B cell (primary cell): ENCODE results near the gene OFD1. TPM values are rescaled to one million over a fixed set of nuclear protein-coding genes. Genes with fewer than 3 reads are reported as not detected.

Experiments
- ATAC-seq: fragments of 200-7000 bp; cut with Tn5 transposase; one replicate; pipeline ENCODE4 v1.10.0; 2021; ENCODE audit warnings: low read depth, mild to moderate bottlenecking, moderate number of reproducible peaks, moderate library complexity
- CTCF ChIA-PET: fragments of 350-600 bp; sonication (Branson Sonifier 250); formaldehyde crosslinking; loops from one replicate; lab custom pipeline; 2021; ENCODE audit warnings: antibody characterized with exemption, inconsistent platforms; lab: Charles Lee
- POLR2A ChIA-PET: fragments of 350-600 bp; sonication (Branson Sonifier 250); formaldehyde crosslinking; loops from one replicate; lab custom pipeline; 2021; ENCODE audit warnings: antibody characterized with exemption; lab: Charles Lee
- DNase-seq: peaks from one replicate; pipeline ENCODE4 v3.0.0; 2013
- H2AFZ ChIP-seq: 2 replicates; pipeline ENCODE4 v1.6.1; 2012; ENCODE audit warnings: mild to moderate bottlenecking, low read depth, low read length; ENCODE audit not compliant: insufficient read depth, poor library complexity, severe bottlenecking
- H3K27ac ChIP-seq, 2 donors: 1 replicate in 1 of 2; 2 replicates in 1 of 2; pipeline ENCODE4 v1.5.1; 2012 to 2013; ENCODE audit warnings: low read length in 2 of 2, mild to moderate bottlenecking in 2 of 2, moderate library complexity in 1 of 2
- H3K27me3 ChIP-seq, 4 experiments: fragments of 200-600 bp in 1 of 4; sonication (generic) in 1 of 4; replicated peaks in 1 of 4; 1 replicate in 2 of 4; 2 replicates in 2 of 4; pipeline versions ENCODE4 v1.6.1 to v1.7.0; 2013 to 2016; ENCODE audit warnings: low read length in 3 of 4, mild to moderate bottlenecking in 2 of 4, mixed read lengths in 1 of 4, moderate library complexity in 1 of 4; ENCODE audit not compliant: insufficient read depth in 4 of 4, control insufficient read depth in 3 of 4; ENCODE audit errors: control extremely low read depth in 1 of 4
- H3K36me3 ChIP-seq, 2 experiments: replicated peaks in 1 of 2; 1 replicate in 1 of 2; 2 replicates in 1 of 2; pipeline versions ENCODE4 v1.6.1 to v1.7.1; 2013; ENCODE audit warnings: low read length in 1 of 2; ENCODE audit not compliant: insufficient read depth in 2 of 2, control insufficient read depth in 1 of 2; ENCODE audit errors: control extremely low read depth in 1 of 2, extremely low read depth in 1 of 2
- H3K4me1 ChIP-seq, 2 donors: fragments of 200-600 bp in 1 of 2; sonication (generic) in 1 of 2; 1 replicate in 1 of 2; 2 replicates in 1 of 2; pipeline versions ENCODE4 v1.5.1 to v1.6.1; 2013 to 2017; ENCODE audit warnings: low read length in 2 of 2; ENCODE audit not compliant: control insufficient read depth in 2 of 2, insufficient read depth in 2 of 2
- H3K4me2 ChIP-seq: replicated peaks from 2 replicates; pipeline ENCODE3; 2012; ENCODE audit warnings: mild to moderate bottlenecking, low read depth, low read length; ENCODE audit not compliant: poor library complexity, severe bottlenecking
- H3K4me3 ChIP-seq, 5 experiments: fragments of 200-600 bp in 1 of 5; sonication (generic) in 1 of 5; 1 replicate in 3 of 5; 2 replicates in 2 of 5; pipeline versions ENCODE4 v1.5.1 to v1.7.0; 2011 to 2016; ENCODE audit warnings: low read length in 4 of 5, mild to moderate bottlenecking in 4 of 5, low read depth in 2 of 5, control low read depth in 1 of 5, moderate library complexity in 1 of 5; ENCODE audit not compliant: insufficient read depth in 1 of 5; ENCODE audit errors: control extremely low read depth in 1 of 5, extremely low read depth in 1 of 5
- H3K79me2 ChIP-seq: fragments of 200-600 bp; sonication (generic); one replicate; pipeline ENCODE4 v1.6.0; 2016; ENCODE audit warnings: low read length; ENCODE audit not compliant: control insufficient read depth, insufficient read depth
- H3K9ac ChIP-seq: fragments of 200-600 bp; sonication (generic); 2 replicates; pipeline ENCODE4 v1.6.1; 2017; ENCODE audit warnings: mild to moderate bottlenecking, low read length, moderate library complexity
- H3K9me3 ChIP-seq, 3 donors: one replicate each; pipeline versions ENCODE4 v1.6.1 to v1.7.1; 2013; ENCODE audit warnings: low read length in 2 of 3; ENCODE audit not compliant: control insufficient read depth in 2 of 3, insufficient read depth in 1 of 3; ENCODE audit errors: control extremely low read depth in 1 of 3
- H4K20me1 ChIP-seq: 2 replicates; pipeline ENCODE4 v1.6.0; 2012; ENCODE audit warnings: mild to moderate bottlenecking, low read length; ENCODE audit not compliant: insufficient read depth, control insufficient read depth, poor library complexity, severe bottlenecking
- H3K27ac Mint-ChIP-seq: one replicate; pipeline ENCODE4 v1.8.0; 2021; ENCODE audit warnings: mixed read lengths
- H3K27me3 Mint-ChIP-seq: one replicate; pipeline ENCODE4 v1.8.0; 2021; ENCODE audit warnings: mixed read lengths
- H3K4me1 Mint-ChIP-seq: one replicate; pipeline ENCODE4 v1.8.0; 2021; ENCODE audit warnings: mixed read lengths
- H3K4me3 Mint-ChIP-seq: one replicate; pipeline ENCODE4 v1.8.0; 2021; ENCODE audit warnings: mixed read lengths
- H3K9me3 Mint-ChIP-seq: one replicate; pipeline ENCODE4 v1.8.0; 2022; ENCODE audit warnings: mixed read lengths; ENCODE audit not compliant: insufficient read depth
- EZH2 ChIP-seq: IDR thresholded peaks from 2 replicates; pipeline ENCODE4 v1.6.1; 2012; ENCODE audit warnings: borderline replicate concordance, low read depth, mild to moderate bottlenecking, moderate library complexity, low read length; ENCODE audit not compliant: insufficient read depth, poor library complexity, severe bottlenecking
- WGBS: methylation state at CpG from one replicate; pipeline ENCODE4 v1.1.5; 2013; ENCODE audit warnings: missing lambda C conversion rate; ENCODE audit not compliant: insufficient coverage; 5-methylcytosine and 5-hydroxymethylcytosine counted together
- intact Hi-C: fragments of 100-400 bp; cut with micrococcal nuclease; formaldehyde crosslinking; loops from one replicate; pipeline ENCODE4 v1.10.0; 2022
- polyA plus RNA-seq: library from polyadenylated mRNA; depleted of rRNA; stranded (reverse); fragments of >200 nt; gene quantifications from 2 replicates; pipeline ENCODE4 v1.2.3, GENCODE V29; 2012
- total RNA-seq, 2 donors: library from RNA; stranded (reverse); fragments of 120-200 nt in 1 of 2; gene quantifications; 1 replicate in 1 of 2; 2 replicates in 1 of 2; pipeline versions ENCODE4 v1.2.3 to v1.2.4, GENCODE V29; 2013 to 2022
- TF ChIP-seq, protein P1 (sequence below): fragments of 200-600 bp; IDR thresholded peaks from one replicate; pipeline ENCODE4 v1.8.0; 2022; ENCODE audit warnings: antibody characterized with exemption, mild to moderate bottlenecking

OFD1 gene
- total and polyA plus RNA-seq, 2 donors (not counting 1 experiment from before 2014, with no cell fraction given), result 40.6 to 84.9 TPM

GRCh38 chrX:13752646-13753045, 18.1 kb downstream of the OFD1 start:
- POLR2A ChIA-PET, result interaction anchor here (0.7 kb wide), 1 partner anchor 9 kb away, joined by 5 read pairs; no protein-coding TSS in a partner anchor
- H3K36me3 ChIP-seq, result peaks cover 0 to 42% of the 10 kb centered on the region in 2 experiments
- intact Hi-C loops, result no loop called here

GRCh38 chrX:13754765-13755164, 20.2 kb downstream of the OFD1 start:
- ChIA-PET CTCF (interaction anchor here (0.6 to 1.7 kb wide), 4 partner anchors 10 to 262 kb away, joined by 3 to 4 read pairs (median 4); partner anchors contain the start of genes OFD1 and TRAPPC2), POLR2A (no interaction called here)
- no peaks in the 10 kb centered on the region for H3K9me3 ChIP-seq
- H3K9ac ChIP-seq, result no peak overlapping the region
- Mint-ChIP-seq H3K27me3 (no peaks in the 10 kb centered on the region), H3K27ac (no peak overlapping the region), H3K4me3 (no peak overlapping the region), H3K9me3 (no peaks in the 10 kb centered on the region), H3K4me1 (peaks cover 57% of the 10 kb centered on the region)
- peaks cover 0 to 39% of the 10 kb centered on the region in 2 experiments for H3K36me3 ChIP-seq
- peak overlapping the region; percentile 36 to 64 for H3K27ac ChIP-seq
- peak overlapping the region; percentile 47 for H3K4me2 ChIP-seq
- ATAC-seq (no peak), DNase-seq (no peak)
- no peak overlapping the region for H3K4me3 ChIP-seq
- no peak overlapping the region for H2AFZ ChIP-seq
- no peak for TF ChIP-seq EZH2
- TF ChIP-seq, protein P1, sequence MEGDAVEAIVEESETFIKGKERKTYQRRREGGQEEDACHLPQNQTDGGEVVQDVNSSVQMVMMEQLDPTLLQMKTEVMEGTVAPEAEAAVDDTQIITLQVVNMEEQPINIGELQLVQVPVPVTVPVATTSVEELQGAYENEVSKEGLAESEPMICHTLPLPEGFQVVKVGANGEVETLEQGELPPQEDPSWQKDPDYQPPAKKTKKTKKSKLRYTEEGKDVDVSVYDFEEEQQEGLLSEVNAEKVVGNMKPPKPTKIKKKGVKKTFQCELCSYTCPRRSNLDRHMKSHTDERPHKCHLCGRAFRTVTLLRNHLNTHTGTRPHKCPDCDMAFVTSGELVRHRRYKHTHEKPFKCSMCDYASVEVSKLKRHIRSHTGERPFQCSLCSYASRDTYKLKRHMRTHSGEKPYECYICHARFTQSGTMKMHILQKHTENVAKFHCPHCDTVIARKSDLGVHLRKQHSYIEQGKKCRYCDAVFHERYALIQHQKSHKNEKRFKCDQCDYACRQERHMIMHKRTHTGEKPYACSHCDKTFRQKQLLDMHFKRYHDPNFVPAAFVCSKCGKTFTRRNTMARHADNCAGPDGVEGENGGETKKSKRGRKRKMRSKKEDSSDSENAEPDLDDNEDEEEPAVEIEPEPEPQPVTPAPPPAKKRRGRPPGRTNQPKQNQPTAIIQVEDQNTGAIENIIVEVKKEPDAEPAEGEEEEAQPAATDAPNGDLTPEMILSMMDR, result no peak
- peaks cover 62 to 65% of the 10 kb centered on the region in 2 donors for H3K4me1 ChIP-seq
- H4K20me1 ChIP-seq, result no peaks in the 10 kb centered on the region
- intact Hi-C loops, result loop anchor here (5.0 kb wide), 1 partner anchor 247 kb away; no protein-coding TSS in a partner anchor
- H3K79me2 ChIP-seq, result peaks cover 14% of the 10 kb centered on the region
- no CpG with 5 or more reads among the region's 1 CpG for WGBS
- H3K27me3 ChIP-seq, result no peaks in the 10 kb centered on the region

More at GRCh38 chrX:13752646-13753045, 18.1 kb downstream of the OFD1 start:
- DNase-seq (peak; percentile 66), ATAC-seq (peak; percentile 41)
- Histone ChIP-seq H3K4me2 (peak overlapping the region; percentile 42), H3K9me3 (no peaks in the 10 kb centered on the region), H3K79me2 (peaks cover 14% of the 10 kb centered on the region), H3K4me3 (no peak overlapping the region), H3K4me1 (peaks cover 44% of the 10 kb centered on the region in 2 donors), H3K27me3 (no peaks in the 10 kb centered on the region), H3K9ac (no peak overlapping the region), H3K27ac (peak overlapping the region; percentile 33 to 49), H2AFZ (no peak overlapping the region), H4K20me1 (no peaks in the 10 kb centered on the region)
- WGBS, result 0% methylated on average over 1 of the region's 3 CpGs
- H3K27ac Mint-ChIP-seq, result peak overlapping the region; percentile 73
- H3K27me3 Mint-ChIP-seq, result no peaks in the 10 kb centered on the region
- H3K9me3 Mint-ChIP-seq, result no peaks in the 10 kb centered on the region
- CTCF ChIA-PET, result interaction anchor here (0.6 to 2.6 kb wide), 5 partner anchors 10 to 279 kb away, joined by 3 to 15 read pairs (median 5); no protein-coding TSS in a partner anchor
- H3K4me3 Mint-ChIP-seq, result peak overlapping the region; percentile 38
- H3K4me1 Mint-ChIP-seq, result peaks cover 45% of the 10 kb centered on the region
- TF ChIP-seq, protein P1, result no peak
- TF ChIP-seq EZH2, result no peak
